Measurements from ENCODE around the gene ZNF460. TPM values are rescaled to one million over a fixed set of nuclear protein-coding genes. Genes with fewer than 3 reads are reported as not detected.

ZNF460 gene
- total RNA-seq, 1 experiment from 2014 or later: 65.9 TPM

DNA sequence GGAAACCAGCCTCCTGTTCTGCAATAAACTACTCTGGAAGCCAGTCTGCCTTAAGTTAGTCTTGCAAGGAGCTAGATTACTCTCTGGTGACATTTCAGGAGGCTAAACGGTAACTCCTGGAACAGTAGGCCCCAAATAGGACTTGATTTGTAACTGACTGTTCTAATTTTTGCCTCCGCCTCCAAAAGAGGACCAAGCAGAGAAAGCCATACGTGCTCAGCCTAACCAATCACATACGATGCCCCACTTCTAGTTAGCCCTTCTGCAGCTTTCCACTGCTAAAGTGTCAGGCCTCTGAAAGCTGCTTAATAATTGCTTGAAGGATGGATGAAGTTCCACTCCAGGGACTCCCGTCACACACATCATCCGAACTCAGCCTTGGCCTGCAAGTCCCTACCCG lies 39.1 kb upstream of the ZNF460 start:
- Histone ChIP-seq H3K4me1 (ENCODE audit: insufficient read depth, low read length) (no peaks in the 10 kb centered on the region), H3K4me2 (ENCODE audit: insufficient read depth, insufficient read length, low read length) (peak overlapping the region; percentile 91), H2BK12ac (ENCODE audit: insufficient read length, low read depth, low read length) (no peak overlapping the region), H3K56ac (ENCODE audit: insufficient read length, low read depth, low read length) (no peak overlapping the region), H3K27ac (ENCODE audit: insufficient read length, low read depth, low read length) (no peak overlapping the region), H3K23me2 (ENCODE audit: insufficient read length, low read depth, low read length, poor library complexity, severe bottlenecking) (peaks cover 7% of the 10 kb centered on the region), H4K8ac (replicated peaks; ENCODE audit: insufficient read length, low read depth, low read length) (no peak overlapping the region), H3K9me3 (ENCODE audit: control insufficient read depth, low read depth, low read length) (no peaks in the 10 kb centered on the region), H3K18ac (ENCODE audit: insufficient read length, low read depth, low read length) (no peak overlapping the region), H3K27me3 (ENCODE audit: insufficient read depth, low read length) (no peaks in the 10 kb centered on the region), H4K91ac (ENCODE audit: insufficient read length, low read depth, low read length) (no peak overlapping the region), H3K79me2 (ENCODE audit: insufficient read depth, low read length) (peaks cover 16% of the 10 kb centered on the region; the same call in 1 of the 2 replicates), H3T11ph (ENCODE audit: low read length) (no peak overlapping the region), H3K23ac (ENCODE audit: insufficient read length, low read depth, low read length) (no peak overlapping the region), H3K4ac (ENCODE audit: low read depth, low read length) (no peak overlapping the region), H2AK5ac (ENCODE audit: insufficient read length, low read length) (no peak overlapping the region), H2BK15ac (ENCODE audit: low read depth, low read length) (no peak overlapping the region), H2BK5ac (ENCODE audit: insufficient read length, low read length) (no peak overlapping the region), H2BK120ac (ENCODE audit: low read depth, low read length, poor library complexity, severe bottlenecking) (no peak overlapping the region), H3K9ac (ENCODE audit: extremely low read depth, insufficient read length, low read length) (peak overlapping the region; percentile 92), H4K20me1 (ENCODE audit: control insufficient read depth, insufficient read depth, insufficient read length) (no peaks in the 10 kb centered on the region), H3K79me1 (ENCODE audit: insufficient read depth, low read depth, low read length, poor library complexity, severe bottlenecking) (peaks cover 4% of the 10 kb centered on the region), H4K5ac (ENCODE audit: insufficient read length, low read depth, low read length) (no peak overlapping the region), H2AFZ (ENCODE audit: low read length) (no peak overlapping the region), H2BK20ac (ENCODE audit: low read depth, low read length, poor library complexity, severe bottlenecking) (no peak overlapping the region), H3K14ac (ENCODE audit: insufficient read depth, low read length) (no peak overlapping the region)
- Mint-ChIP-seq H3K27me3 (ENCODE audit: low read depth) (peaks cover 2% of the 10 kb centered on the region; the same call in 1 of the 2 replicates), H3K36me3 (ENCODE audit: insufficient read depth in 1 of 3, low read depth in 3 of 3) (peaks cover 12 to 21% (median 20%) of the 10 kb centered on the region in 3 experiments; a peak in 6 of 7 replicates), H3K9me3 (no peaks in the 10 kb centered on the region), H3K27ac (peak overlapping the region; percentile 50 to 98 (median 98); a peak in 5 of 7 replicates), H3K4me1 (peaks cover 11% of the 10 kb centered on the region in 2 experiments), H3K4me3 (peak overlapping the region; percentile 97 to 99)
- TF ChIP-seq CTCF (conservative IDR thresholded peaks at IDR 0.05): no peak
- WGBS (ENCODE audit: extremely low coverage, insufficient read length, low lambda C conversion rate): no CpG with 5 or more reads among the region's 7 CpGs
- no peak for DNase-seq
